HCT116 (cell line): Measurements from ENCODE around the gene ATXN7L1. TPM values are rescaled to one million over a fixed set of nuclear protein-coding genes. Genes with fewer than 3 reads are reported as not detected.

ENCODE experiments used
- ATAC-seq: fragments of 200-7000 bp; cut with Tn5 transposase; 2 replicates; pipeline ENCODE4 v1.9.1; 2020; ENCODE audit warnings: mild to moderate bottlenecking, moderate library complexity
- BruUV-seq: library from RNA; stranded (reverse); fragments of 400-500 nt; replicated peaks from 2 replicates; lab custom pipeline; 2021; lab: Mats Ljungman, UMichigan
- CTCF ChIA-PET: fragments of 300-600 bp; sonication (Branson Sonifier 250); formaldehyde crosslinking; loops from one replicate; lab custom pipeline; 2021; ENCODE audit warnings: antibody characterized with exemption; lab: Charles Lee
- POLR2A ChIA-PET: fragments of 300-600, 350-600 bp; sonication (Branson Sonifier 250); formaldehyde crosslinking; loops from one replicate; lab custom pipeline; 2021; ENCODE audit warnings: antibody characterized with exemption; lab: Charles Lee
- RAD21 ChIA-PET, 2 experiments: fragments of 300-600 bp; sonication (Branson Sonifier 250); formaldehyde crosslinking; loops; one replicate each; lab custom pipeline; 2023; ENCODE audit warnings: low total read pairs in 2 of 2; ENCODE audit not compliant: uncharacterized antibody in 2 of 2, unreplicated experiment in 2 of 2, low non-redundant PET in 1 of 2; lab: Charles Lee
- DNase-seq: peaks from one replicate; pipeline ENCODE4 v3.0.0-alpha.2; 2010; ENCODE audit warnings: low read depth, low spot score
- H2AFZ ChIP-seq: fragments of 200-600 bp; shearing (Covaris generic), sonication (generic); 2 replicates; pipeline ENCODE4 v1.6.1; 2017; ENCODE audit warnings: low read depth, mixed run types, mixed read lengths, antibody characterized with exemption, low read length; ENCODE audit not compliant: poor library complexity, severe bottlenecking
- H3K27ac ChIP-seq: 2 replicates; pipeline ENCODE4 v1.5.1; 2012; ENCODE audit warnings: low read depth, low read length
- H3K27me3 ChIP-seq: fragments of 200-600 bp; sonication (generic); 2 replicates; pipeline ENCODE4 v1.6.1; 2016; ENCODE audit warnings: mixed run types, low read length, mixed read lengths; ENCODE audit not compliant: insufficient read depth
- H3K36me3 ChIP-seq, 2 experiments: fragments of 200-500 bp in 1 of 2; fragments of 200-600 bp in 1 of 2; sonication (Bioruptor generic) in 1 of 2; sonication (generic) in 1 of 2; 2 replicates each; pipeline versions ENCODE4 v1.5.1 to v1.6.1; 2014 to 2016; ENCODE audit warnings: low read length in 2 of 2, inconsistent platforms in 1 of 2, mixed read lengths in 1 of 2, mixed run types in 1 of 2; ENCODE audit not compliant: insufficient read depth in 2 of 2, control insufficient read depth in 1 of 2
- H3K4me1 ChIP-seq, 2 experiments: fragments of 200-600 bp in 1 of 2; sonication (generic) in 1 of 2; 2 replicates each; pipeline versions ENCODE4 v1.5.1 to v1.6.1; 2012 to 2017; ENCODE audit warnings: low read length in 2 of 2, inconsistent platforms in 1 of 2, mild to moderate bottlenecking in 1 of 2, mixed read lengths in 1 of 2, mixed run types in 1 of 2, moderate library complexity in 1 of 2; ENCODE audit not compliant: insufficient read depth in 2 of 2, control insufficient read depth in 1 of 2
- H3K4me2 ChIP-seq: fragments of 200-600 bp; sonication (generic); 2 replicates; pipeline ENCODE4 v1.6.1; 2017; ENCODE audit warnings: mixed run types, low read length, mixed read lengths
- H3K4me3 ChIP-seq, 2 experiments: fragments of 200-600 bp in 1 of 2; sonication (generic) in 1 of 2; replicated peaks in 1 of 2; 2 replicates each; pipeline ENCODE4 v1.5.1; 2011 to 2016; ENCODE audit warnings: low read length in 2 of 2, control low read depth in 1 of 2, low read depth in 1 of 2, mild to moderate bottlenecking in 1 of 2, mixed read lengths in 1 of 2, mixed run types in 1 of 2
- H3K79me2 ChIP-seq: fragments of 200-600 bp; sonication (generic); 2 replicates; pipeline ENCODE4 v1.6.1; 2017; ENCODE audit warnings: mild to moderate bottlenecking, mixed run types, low read length, moderate library complexity, mixed read lengths; ENCODE audit not compliant: insufficient read depth
- H3K9ac ChIP-seq: fragments of 200-600 bp; sonication (generic); 2 replicates; pipeline ENCODE4 v1.6.1; 2016; ENCODE audit warnings: low read length, mixed read lengths
- H3K9me2 ChIP-seq: fragments of 200-600 bp; sonication (generic), shearing (Covaris generic); 2 replicates; pipeline ENCODE4 v1.6.1; 2017; ENCODE audit warnings: mixed run types, mild to moderate bottlenecking, moderate library complexity; ENCODE audit not compliant: insufficient read depth
- H3K9me3 ChIP-seq, 2 experiments: fragments of 200-500 bp in 1 of 2; fragments of 200-600 bp in 1 of 2; sonication (Bioruptor generic) in 1 of 2; sonication (generic) in 1 of 2; 2 replicates each; pipeline ENCODE4 v1.6.1; 2014 to 2017; ENCODE audit warnings: low read length in 2 of 2, mixed read lengths in 2 of 2, inconsistent platforms in 1 of 2, low read depth in 1 of 2, mild to moderate bottlenecking in 1 of 2, mixed run types in 1 of 2, moderate library complexity in 1 of 2; ENCODE audit not compliant: control insufficient read depth in 1 of 2, insufficient read depth in 1 of 2
- H4K20me1 ChIP-seq: fragments of 200-600 bp; sonication (generic), shearing (Covaris generic); 2 replicates; pipeline ENCODE4 v1.6.1; 2017; ENCODE audit warnings: mixed run types, mild to moderate bottlenecking, moderate library complexity; ENCODE audit not compliant: insufficient read depth
- CEBPB ChIP-seq: IDR thresholded peaks from 2 replicates; pipeline ENCODE4 v1.6.1; 2012; ENCODE audit warnings: low read depth
- EGR1 ChIP-seq: IDR thresholded peaks from 2 replicates; pipeline ENCODE4 v1.6.1; 2012; ENCODE audit warnings: low read depth
- ELF1 ChIP-seq: IDR thresholded peaks from 2 replicates; pipeline ENCODE4 v1.6.1; 2012; ENCODE audit warnings: low read depth, borderline replicate concordance
- EZH2 ChIP-seq: fragments of 200-600 bp; sonication (generic); IDR thresholded peaks from 2 replicates; pipeline ENCODE4 v1.6.1; 2017; ENCODE audit warnings: antibody characterized with exemption, mixed run types
- JUND ChIP-seq: IDR thresholded peaks from 2 replicates; pipeline ENCODE4 v1.6.1; 2012
- POLR2A ChIP-seq: IDR thresholded peaks from 2 replicates; pipeline ENCODE4 v1.7.0; 2011; ENCODE audit warnings: borderline replicate concordance; ENCODE audit not compliant: insufficient read depth, insufficient read length; ENCODE audit errors: extremely low read depth
- POLR2AphosphoS5 ChIP-seq: IDR thresholded peaks from 2 replicates; pipeline ENCODE4 v1.6.1; 2011; ENCODE audit warnings: mild to moderate bottlenecking, low read depth, low read length, moderate library complexity
- RAD21 ChIP-seq: IDR thresholded peaks from 2 replicates; pipeline ENCODE4 v1.6.1; 2012; ENCODE audit warnings: low read depth, mild to moderate bottlenecking
- SIN3A ChIP-seq: IDR thresholded peaks from 2 replicates; pipeline ENCODE4 v1.6.1; 2012; ENCODE audit warnings: low read depth
- SP1 ChIP-seq: IDR thresholded peaks from 2 replicates; pipeline ENCODE4 v1.6.1; 2012; ENCODE audit warnings: low read depth
- intact Hi-C: fragments of 100-400 bp; cut with micrococcal nuclease; formaldehyde crosslinking; loops from 2 replicates; pipeline ENCODE4 v1.10.0; 2022
- total RNA-seq: library from RNA; stranded (reverse); gene quantifications from one replicate; pipeline ENCODE4 v1.2.1, GENCODE V29; 2021; ENCODE audit not compliant: unreplicated experiment
- TF ChIP-seq, protein P1 (sequence below): IDR thresholded peaks from 2 replicates; pipeline ENCODE4 v1.6.1; 2012
- TF ChIP-seq, protein P2 (sequence below): IDR thresholded peaks from 2 replicates; pipeline ENCODE4 v1.6.1; 2011; ENCODE audit warnings: mild to moderate bottlenecking, low read length, moderate library complexity; ENCODE audit not compliant: insufficient replicate concordance; ENCODE audit errors: extremely low read depth

ATXN7L1 gene
- total RNA-seq, 1 experiment from 2014 or later: 11.5 TPM

DNA sequence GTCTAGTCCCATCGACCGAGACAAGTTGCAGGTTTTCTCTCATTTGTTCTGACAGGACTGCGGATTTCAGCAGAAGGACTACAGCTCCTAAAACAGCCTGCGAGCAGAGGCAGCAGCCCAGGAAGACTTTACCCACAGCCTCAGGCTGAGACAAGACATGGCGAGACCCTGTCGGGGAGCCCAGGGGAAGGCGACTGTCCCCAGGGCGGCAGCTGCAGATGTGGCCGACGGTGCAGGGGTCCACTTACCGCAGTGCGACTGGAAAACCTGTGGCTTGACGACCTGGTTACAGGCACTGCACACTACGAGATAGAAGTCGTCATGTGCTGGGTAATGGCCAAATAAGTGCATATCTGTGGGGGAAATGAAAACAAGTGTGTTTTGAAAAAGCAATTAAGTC, 88.0 kb downstream of the ATXN7L1 start:
- ATAC-seq: no peak
- no TSS peak for BruUV-seq
- no peaks in the 10 kb centered on the region for H3K27me3 ChIP-seq
- no peak for TF ChIP-seq POLR2AphosphoS5
- no peak for TF ChIP-seq EGR1
- TF ChIP-seq CEBPB: no peak
- TF ChIP-seq, protein P1, sequence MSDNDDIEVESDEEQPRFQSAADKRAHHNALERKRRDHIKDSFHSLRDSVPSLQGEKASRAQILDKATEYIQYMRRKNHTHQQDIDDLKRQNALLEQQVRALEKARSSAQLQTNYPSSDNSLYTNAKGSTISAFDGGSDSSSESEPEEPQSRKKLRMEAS: no peak
- no peak for TF ChIP-seq RAD21
- TF ChIP-seq JUND: no peak
- no peak for TF ChIP-seq POLR2A
- TF ChIP-seq SIN3A: no peak
- TF ChIP-seq ELF1: no peak
- TF ChIP-seq SP1: no peak
- no peak for TF ChIP-seq EZH2
- TF ChIP-seq, protein P2, sequence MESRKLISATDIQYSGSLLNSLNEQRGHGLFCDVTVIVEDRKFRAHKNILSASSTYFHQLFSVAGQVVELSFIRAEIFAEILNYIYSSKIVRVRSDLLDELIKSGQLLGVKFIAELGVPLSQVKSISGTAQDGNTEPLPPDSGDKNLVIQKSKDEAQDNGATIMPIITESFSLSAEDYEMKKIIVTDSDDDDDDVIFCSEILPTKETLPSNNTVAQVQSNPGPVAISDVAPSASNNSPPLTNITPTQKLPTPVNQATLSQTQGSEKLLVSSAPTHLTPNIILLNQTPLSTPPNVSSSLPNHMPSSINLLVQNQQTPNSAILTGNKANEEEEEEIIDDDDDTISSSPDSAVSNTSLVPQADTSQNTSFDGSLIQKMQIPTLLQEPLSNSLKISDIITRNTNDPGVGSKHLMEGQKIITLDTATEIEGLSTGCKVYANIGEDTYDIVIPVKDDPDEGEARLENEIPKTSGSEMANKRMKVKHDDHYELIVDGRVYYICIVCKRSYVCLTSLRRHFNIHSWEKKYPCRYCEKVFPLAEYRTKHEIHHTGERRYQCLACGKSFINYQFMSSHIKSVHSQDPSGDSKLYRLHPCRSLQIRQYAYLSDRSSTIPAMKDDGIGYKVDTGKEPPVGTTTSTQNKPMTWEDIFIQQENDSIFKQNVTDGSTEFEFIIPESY: no peak
- TF ChIP-seq, all 23 proteins: peak for 0
- intact Hi-C loops: no loop called here
- H3K36me3 ChIP-seq: no peaks in the 10 kb centered on the region
- ChIA-PET POLR2A (no interaction called here), RAD21 (no interaction called here), CTCF (no interaction called here)
- DNase-seq: no peak
- H3K4me1 ChIP-seq: peaks cover 12 to 59% of the 10 kb centered on the region in 2 experiments
- no peak overlapping the region for H3K4me3 ChIP-seq
- no peaks in the 10 kb centered on the region for H4K20me1 ChIP-seq
- H3K9ac ChIP-seq: no peak overlapping the region
- H2AFZ ChIP-seq: no peak overlapping the region
- no peak overlapping the region for H3K27ac ChIP-seq
- no peaks in the 10 kb centered on the region for H3K9me2 ChIP-seq
- no peaks in the 10 kb centered on the region for H3K9me3 ChIP-seq
- no peak overlapping the region; the same call in 1 of the 2 replicates for H3K4me2 ChIP-seq
- H3K79me2 ChIP-seq: no peaks in the 10 kb centered on the region
